ENCODE data around the gene PFAS.
A peak's percentile ranks its signal among the peaks of the same experiment; 100 is the strongest.

Gene PFAS

DNA sequence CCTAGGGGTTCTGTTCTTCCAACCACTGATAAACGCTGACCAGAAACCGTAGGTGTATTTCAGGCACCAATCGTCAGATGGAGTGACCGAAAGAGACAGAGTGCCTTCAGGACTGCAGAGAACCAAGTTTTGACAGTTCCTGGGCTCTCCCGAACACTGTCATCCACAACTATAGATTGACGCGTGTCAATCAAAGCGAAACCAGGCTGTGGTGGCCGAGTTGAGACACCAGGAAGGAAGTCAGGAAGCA lies 26.8 kb upstream of the PFAS start:
- H3K4me3 ChIP-seq (ENCODE audit: low read depth, low read length): peak overlapping the region; percentile 89

DNA sequence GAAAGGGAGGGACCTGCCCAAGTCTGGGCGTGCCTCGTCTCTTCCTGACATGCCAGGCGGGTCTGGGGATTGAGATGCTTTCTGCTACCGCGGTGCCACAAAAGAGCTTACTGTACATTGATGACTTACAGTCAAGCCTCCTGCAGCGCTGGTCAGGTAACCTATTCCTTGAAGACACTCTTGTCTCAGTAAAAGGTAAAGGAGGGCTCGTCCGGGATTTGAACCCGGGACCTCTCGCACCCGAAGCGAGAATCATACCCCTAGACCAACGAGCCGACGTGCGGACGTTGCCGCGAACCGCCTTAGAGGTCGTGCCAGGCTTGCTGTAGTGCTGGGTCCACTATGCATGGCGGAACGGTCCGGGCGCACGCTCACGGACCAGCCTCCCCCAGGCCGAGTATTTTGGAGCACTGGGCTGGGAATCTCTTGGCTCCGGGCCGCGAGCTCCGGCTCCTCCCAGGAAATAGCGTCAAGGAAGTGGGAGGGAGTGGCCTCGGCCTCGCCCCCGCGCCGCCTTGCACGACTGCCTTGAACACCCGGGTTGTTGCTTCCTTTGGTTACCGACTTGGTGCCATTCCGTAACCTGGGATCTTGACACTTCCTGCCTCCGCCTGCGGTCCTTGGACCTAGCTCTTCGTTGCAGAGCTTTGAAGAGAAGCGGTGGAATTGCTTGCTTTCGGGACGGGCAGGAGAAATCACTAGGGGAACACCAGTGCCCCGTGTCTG lies 26.3 kb upstream of the PFAS start:
- H3K4me3 ChIP-seq (ENCODE audit: low read depth, low read length): peak overlapping the region; percentile 89
- ChIA-PET POLR2A (interaction anchor here (0.5 to 3.9 kb wide), 9 partner anchors 12 to 244 kb away, joined by 3 to 29 read pairs (median 5); partner anchors contain the start of genes AURKB and BORCS6), CTCF (interaction anchor here (0.8 to 4.6 kb wide), 13 partner anchors 23 to 104 kb away, joined by 3 to 21 read pairs (median 5); partner anchors contain the start of genes ALOXE3, PFAS and SLC25A35)
- DNase-seq (ENCODE audit: low read depth, low spot score): peak; percentile 62
- TF ChIP-seq, protein P1, sequence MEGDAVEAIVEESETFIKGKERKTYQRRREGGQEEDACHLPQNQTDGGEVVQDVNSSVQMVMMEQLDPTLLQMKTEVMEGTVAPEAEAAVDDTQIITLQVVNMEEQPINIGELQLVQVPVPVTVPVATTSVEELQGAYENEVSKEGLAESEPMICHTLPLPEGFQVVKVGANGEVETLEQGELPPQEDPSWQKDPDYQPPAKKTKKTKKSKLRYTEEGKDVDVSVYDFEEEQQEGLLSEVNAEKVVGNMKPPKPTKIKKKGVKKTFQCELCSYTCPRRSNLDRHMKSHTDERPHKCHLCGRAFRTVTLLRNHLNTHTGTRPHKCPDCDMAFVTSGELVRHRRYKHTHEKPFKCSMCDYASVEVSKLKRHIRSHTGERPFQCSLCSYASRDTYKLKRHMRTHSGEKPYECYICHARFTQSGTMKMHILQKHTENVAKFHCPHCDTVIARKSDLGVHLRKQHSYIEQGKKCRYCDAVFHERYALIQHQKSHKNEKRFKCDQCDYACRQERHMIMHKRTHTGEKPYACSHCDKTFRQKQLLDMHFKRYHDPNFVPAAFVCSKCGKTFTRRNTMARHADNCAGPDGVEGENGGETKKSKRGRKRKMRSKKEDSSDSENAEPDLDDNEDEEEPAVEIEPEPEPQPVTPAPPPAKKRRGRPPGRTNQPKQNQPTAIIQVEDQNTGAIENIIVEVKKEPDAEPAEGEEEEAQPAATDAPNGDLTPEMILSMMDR (IDR thresholded peaks at IDR 0.05; ENCODE audit: insufficient read depth, low read length, missing control alignments): no peak

More for the DNA sequence above, 26.8 kb upstream of the PFAS start:
- DNase-seq (ENCODE audit: low read depth, low spot score): no peak
- CTCF ChIA-PET: interaction anchor here (0.8 to 4.6 kb wide), 15 partner anchors 23 to 104 kb away, joined by 3 to 21 read pairs (median 5); partner anchors contain the start of genes ALOXE3, PFAS and SLC25A35
- TF ChIP-seq, protein P1 (IDR thresholded peaks at IDR 0.05; ENCODE audit: insufficient read depth, low read length, missing control alignments): no peak
- POLR2A ChIA-PET: interaction anchor here (0.5 to 3.9 kb wide), 9 partner anchors 12 to 244 kb away, joined by 3 to 29 read pairs (median 5); partner anchors contain the start of genes AURKB and BORCS6

DNA sequence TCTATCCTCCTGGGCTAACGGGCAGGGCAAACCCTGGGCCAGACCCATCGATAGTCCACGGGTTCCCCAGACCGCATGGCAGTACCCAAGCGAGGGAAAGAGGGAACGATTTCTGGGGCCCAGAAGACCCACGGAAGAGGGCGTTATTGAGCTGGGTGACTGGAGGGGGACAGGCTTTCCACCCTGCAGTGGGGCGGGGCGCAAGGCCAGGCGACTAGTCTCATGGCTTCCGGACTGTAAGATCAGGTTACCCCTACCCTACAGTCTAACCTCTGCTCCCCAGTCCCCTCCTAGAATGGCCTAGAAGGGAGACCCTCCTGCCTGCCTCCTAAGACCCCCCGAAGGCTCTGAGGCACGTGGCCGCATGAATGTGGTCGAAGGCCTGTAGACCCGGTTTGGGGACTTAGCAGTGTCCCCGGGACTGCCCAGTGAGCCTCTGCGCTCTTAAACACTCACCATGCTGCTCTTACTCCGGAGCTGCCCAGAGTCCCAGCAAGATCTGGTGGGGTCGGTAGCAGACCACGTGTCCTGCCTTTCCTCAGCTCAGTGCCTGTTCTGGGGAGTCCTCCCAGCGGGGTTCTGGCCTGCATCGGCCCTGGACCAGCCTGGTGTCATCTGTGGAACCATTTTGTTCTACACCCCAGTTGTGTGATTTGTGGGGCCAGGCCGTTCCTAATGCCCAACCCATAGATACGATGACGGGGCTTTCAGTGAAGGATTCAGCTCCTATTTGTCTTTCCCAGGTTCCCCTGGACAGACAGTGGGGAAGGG lies 25.5 kb upstream of the PFAS start:
- POLR2A ChIA-PET: interaction anchor here (1.0 to 3.9 kb wide), 5 partner anchors 13 to 67 kb away, joined by 3 to 29 read pairs (median 5); partner anchors contain the start of genes AURKB and BORCS6
- H3K4me3 ChIP-seq (ENCODE audit: low read depth, low read length): peak overlapping the region; percentile 89
- TF ChIP-seq, protein P1 (IDR thresholded peaks at IDR 0.05; ENCODE audit: insufficient read depth, low read length, missing control alignments): no peak
- DNase-seq (ENCODE audit: low read depth, low spot score): no peak
- CTCF ChIA-PET: interaction anchor here (0.9 to 4.6 kb wide), 12 partner anchors 23 to 166 kb away, joined by 3 to 21 read pairs (median 4); partner anchors contain the start of genes ALOXE3, PFAS and SLC25A35

DNA sequence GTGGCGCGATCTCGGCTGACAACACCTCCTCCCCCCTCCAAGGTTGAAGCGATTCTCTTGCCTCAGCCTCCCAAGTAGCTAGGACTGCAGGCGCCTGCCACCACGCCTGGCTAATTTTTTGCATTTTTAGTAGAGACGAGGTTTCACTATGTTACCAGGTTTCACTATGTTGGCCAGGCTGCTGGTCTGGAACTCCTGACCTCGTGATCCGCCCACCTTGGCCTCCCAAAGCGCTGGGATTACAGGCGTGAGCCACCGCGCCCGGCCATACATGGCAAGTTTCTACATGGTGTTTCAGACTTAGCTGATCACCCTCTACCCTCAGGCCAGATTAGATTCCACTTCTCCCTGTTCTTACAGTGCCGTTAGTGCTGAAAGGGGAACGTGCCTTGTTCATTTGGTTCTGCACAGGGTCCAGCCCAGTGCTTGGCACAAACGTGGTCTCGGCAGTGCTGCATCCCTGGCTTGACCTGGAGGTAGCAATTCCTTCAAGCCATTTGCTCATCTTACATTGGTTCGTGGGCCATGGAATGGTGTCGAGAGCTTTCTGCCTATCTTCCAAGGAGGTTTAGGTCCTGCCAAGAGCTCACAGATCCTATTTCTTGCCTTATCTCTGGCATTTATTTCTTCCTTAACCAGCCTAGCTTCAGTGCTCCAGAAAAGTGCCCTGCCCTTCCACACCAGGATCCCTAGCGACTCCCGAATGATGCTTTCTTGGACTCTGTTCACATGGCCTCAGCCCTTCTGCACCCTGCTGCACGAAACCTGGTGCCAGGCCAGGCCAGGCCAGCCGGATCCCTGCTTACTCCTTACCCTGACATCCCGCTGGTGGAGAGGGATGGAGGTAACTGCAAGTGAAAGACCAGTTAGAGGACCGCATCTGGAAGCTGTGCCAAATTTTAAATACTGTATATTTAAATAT lies 23.9 kb upstream of the PFAS start:
- POLR2A ChIA-PET: interaction anchor here (1.4 kb wide), 1 partner anchor 38 kb away, joined by 6 read pairs; no protein-coding TSS in a partner anchor
- no peak overlapping the region for H3K4me3 ChIP-seq (ENCODE audit: low read depth, low read length)
- TF ChIP-seq, protein P1 (IDR thresholded peaks at IDR 0.05; ENCODE audit: insufficient read depth, low read length, missing control alignments): no peak
- CTCF ChIA-PET: interaction anchor here (1.2 to 4.6 kb wide), 3 partner anchors 44 to 151 kb away, joined by 3 to 21 read pairs (median 4); partner anchors contain the start of gene ALOXE3
- DNase-seq (ENCODE audit: low read depth, low spot score): no peak

DNA sequence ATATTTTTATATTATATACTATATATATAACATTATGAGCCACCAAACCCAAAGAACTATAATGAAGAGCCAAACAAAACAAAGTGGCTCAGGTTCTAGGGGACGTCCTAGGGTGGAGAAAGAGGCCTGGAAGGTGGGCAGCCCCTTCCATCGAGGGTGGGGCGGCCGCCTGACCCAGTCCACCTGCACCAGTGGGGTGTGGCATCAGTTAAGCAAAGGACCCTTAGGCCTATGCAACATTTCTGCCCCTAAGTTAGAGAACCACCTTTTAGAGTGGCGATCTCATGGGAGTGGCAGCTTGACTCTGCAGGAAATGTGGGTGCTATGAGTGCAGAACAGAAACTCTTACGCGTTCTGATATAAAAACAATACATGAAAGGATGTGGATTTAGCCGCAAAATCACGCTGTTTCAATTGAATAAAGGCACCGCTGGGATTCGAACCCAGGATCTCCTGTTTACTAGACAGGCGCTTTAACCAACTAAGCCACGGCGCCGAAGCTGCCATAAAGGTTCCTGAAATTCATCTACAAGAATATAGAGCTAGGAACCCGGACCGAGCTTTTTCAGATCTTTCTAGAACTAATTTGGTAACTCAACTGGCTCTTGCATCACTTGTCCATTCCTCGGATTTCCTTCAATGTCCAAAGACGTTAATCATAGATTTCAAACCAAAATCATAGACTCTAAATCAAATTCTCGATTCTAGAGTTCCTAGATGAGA lies 23.1 kb upstream of the PFAS start:
- CTCF ChIA-PET: interaction anchor here (1.2 kb wide), 1 partner anchor 45 kb away, joined by 4 read pairs; no protein-coding TSS in a partner anchor
- peak overlapping the region; percentile 53 for H3K4me3 ChIP-seq (ENCODE audit: low read depth, low read length)
- POLR2A ChIA-PET: interaction anchor here (0.6 to 1.4 kb wide), 3 partner anchors 39 to 150 kb away, joined by 3 to 6 read pairs (median 4); partner anchors contain the start of gene SLC25A35
- TF ChIP-seq, protein P1 (IDR thresholded peaks at IDR 0.05; ENCODE audit: insufficient read depth, low read length, missing control alignments): no peak
- no peak for DNase-seq (ENCODE audit: low read depth, low spot score)

Measured in AG04449 (cell line).